HEK293 (cell line): Measurements from ENCODE around the gene TNPO3.
A peak's percentile ranks its signal among the peaks of the same experiment; 100 is the strongest.

Source experiments
- CTCF ChIA-PET: fragments of 350-600 bp; formaldehyde crosslinking; extraction: SDS; loops from one replicate; lab custom pipeline; 2021; ENCODE audit warnings: antibody characterized with exemption; lab: Yijun Ruan, JAX
- POLR2A ChIA-PET: fragments of 300-600 bp; formaldehyde crosslinking; extraction: SDS; loops from one replicate; lab custom pipeline; 2020; ENCODE audit warnings: antibody characterized with exemption, inconsistent platforms; lab: Yijun Ruan, JAX
- H3K27ac ChIP-seq: fragments of 200-500 bp; sonication (Bioruptor generic); 2 replicates; pipeline ENCODE4 v1.5.1; 2014; ENCODE audit warnings: low read depth, low read length, control low read depth, inconsistent platforms; ENCODE audit errors: extremely low read depth
- H3K36me3 ChIP-seq, 2 experiments: fragments of 200-500 bp in 1 of 2; sonication (Bioruptor generic) in 1 of 2; 1 replicate in 1 of 2; 2 replicates in 1 of 2; pipeline ENCODE4 v1.5.1; 2014 to 2017; ENCODE audit warnings: inconsistent platforms in 2 of 2, low read length in 2 of 2; ENCODE audit not compliant: control insufficient read depth in 2 of 2, insufficient read depth in 1 of 2
- H3K4me1 ChIP-seq: fragments of 200-500 bp; sonication (Bioruptor generic); 2 replicates; pipeline ENCODE4 v1.5.1; 2014; ENCODE audit warnings: mild to moderate bottlenecking, low read length, inconsistent platforms; ENCODE audit not compliant: control insufficient read depth, insufficient read depth
- H3K4me3 ChIP-seq: 2 replicates; pipeline ENCODE4 v1.5.1; 2011; ENCODE audit warnings: low read depth, mild to moderate bottlenecking, control low read depth, low read length, moderate library complexity
- H3K9me3 ChIP-seq: fragments of 200-500 bp; sonication (Bioruptor generic); 2 replicates; pipeline ENCODE4 v1.5.1; 2014; ENCODE audit warnings: low read depth, low read length, inconsistent platforms; ENCODE audit not compliant: control insufficient read depth, insufficient read depth
- KLF7 ChIP-seq: fragments of 450-650 bp; formaldehyde crosslinking; IDR thresholded peaks from 2 replicates; pipeline ENCODE4 v1.5.1; 2016; ENCODE audit warnings: missing biosample characterization, missing genetic modification characterization, borderline replicate concordance
- PRDM10 ChIP-seq: fragments of 450-650 bp; formaldehyde crosslinking; IDR thresholded peaks from 2 replicates; pipeline ENCODE4 v1.5.1; 2016; ENCODE audit warnings: missing biosample characterization, missing genetic modification characterization
- RBAK ChIP-seq: fragments of 450-650 bp; formaldehyde crosslinking; IDR thresholded peaks from 2 replicates; pipeline ENCODE4 v1.5.1; 2016; ENCODE audit warnings: missing biosample characterization, missing genetic modification characterization
- REPIN1 ChIP-seq: fragments of 450-650 bp; formaldehyde crosslinking; IDR thresholded peaks from 2 replicates; pipeline ENCODE4 v1.5.1; 2017; ENCODE audit warnings: missing biosample characterization, missing genetic modification characterization, low read depth
- YY1 ChIP-seq: fragments of 450-650 bp; formaldehyde crosslinking; IDR thresholded peaks from 2 replicates; pipeline ENCODE4 v1.5.1; 2018; ENCODE audit warnings: missing biosample characterization, missing genetic modification characterization
- ZBTB17 ChIP-seq: fragments of 450-650 bp; formaldehyde crosslinking; IDR thresholded peaks from 2 replicates; pipeline ENCODE4 v1.5.1; 2016; ENCODE audit warnings: missing biosample characterization, missing genetic modification characterization
- ZBTB7A ChIP-seq: fragments of 450-650 bp; formaldehyde crosslinking; IDR thresholded peaks from 2 replicates; pipeline ENCODE4 v1.5.1; 2016; ENCODE audit warnings: low read depth, missing biosample characterization, missing genetic modification characterization
- ZFP3 ChIP-seq: fragments of 450-650 bp; formaldehyde crosslinking; IDR thresholded peaks from 2 replicates; pipeline ENCODE4 v1.5.1; 2016; ENCODE audit warnings: low read depth, missing biosample characterization, missing genetic modification characterization
- ZNF239 ChIP-seq: fragments of 450-650 bp; formaldehyde crosslinking; IDR thresholded peaks from 2 replicates; pipeline ENCODE4 v1.5.1; 2016; ENCODE audit warnings: missing biosample characterization, missing genetic modification characterization
- ZNF335 ChIP-seq: fragments of 450-650 bp; formaldehyde crosslinking; conservative IDR thresholded peaks from 2 replicates; pipeline ENCODE4 v1.5.1; 2016; ENCODE audit warnings: missing biosample characterization, missing genetic modification characterization
- ZNF354C ChIP-seq: fragments of 450-650 bp; formaldehyde crosslinking; IDR thresholded peaks from 2 replicates; pipeline ENCODE4 v1.5.1; 2016; ENCODE audit warnings: missing biosample characterization, missing genetic modification characterization, low read depth, borderline replicate concordance
- ZNF366 ChIP-seq: fragments of 450-650 bp; formaldehyde crosslinking; conservative IDR thresholded peaks from 2 replicates; pipeline ENCODE4 v1.5.1; 2016; ENCODE audit warnings: missing biosample characterization, missing genetic modification characterization
- ZNF473 ChIP-seq: fragments of 450-650 bp; formaldehyde crosslinking; IDR thresholded peaks from 2 replicates; pipeline ENCODE4 v1.5.1; 2017; ENCODE audit warnings: missing biosample characterization, missing genetic modification characterization
- ZNF501 ChIP-seq: fragments of 450-650 bp; formaldehyde crosslinking; IDR thresholded peaks from 2 replicates; pipeline ENCODE4 v1.5.1; 2016; ENCODE audit warnings: missing biosample characterization, missing genetic modification characterization
- ZNF530 ChIP-seq: fragments of 450-650 bp; formaldehyde crosslinking; IDR thresholded peaks from 2 replicates; pipeline ENCODE4 v1.5.1; 2016; ENCODE audit warnings: low read depth, missing biosample characterization, missing genetic modification characterization
- ZNF549 ChIP-seq: fragments of 450-650 bp; IDR thresholded peaks from 2 replicates; pipeline ENCODE4 v1.5.1; 2018; ENCODE audit warnings: missing biosample characterization, missing genetic modification characterization, mild to moderate bottlenecking, inconsistent platforms, moderate library complexity
- ZNF600 ChIP-seq: fragments of 450-650 bp; formaldehyde crosslinking; IDR thresholded peaks from 2 replicates; pipeline ENCODE4 v1.5.1; 2016; ENCODE audit warnings: missing biosample characterization, missing genetic modification characterization
- ZXDB ChIP-seq: fragments of 450-650 bp; formaldehyde crosslinking; IDR thresholded peaks from 2 replicates; pipeline ENCODE4 v1.5.1; 2016; ENCODE audit warnings: missing biosample characterization, missing genetic modification characterization
- TF ChIP-seq, protein P1 (sequence below): fragments of 450-650 bp; formaldehyde crosslinking; conservative IDR thresholded peaks from 2 replicates; pipeline ENCODE4 v1.5.1; 2016; ENCODE audit warnings: low read depth, missing biosample characterization, missing genetic modification characterization

Gene TNPO3

GRCh38 chr7:128934361-128935341 is 120.3 kb downstream of the TNPO3 start:
- TF ChIP-seq REPIN1 (no peak), ZBTB7A (tag by site-specific recombination) (no peak), PRDM10 (tag by site-specific recombination) (no peak), ZNF473 (tag by site-specific recombination) (no peak), ZNF239 (no peak), KLF7 (tag by site-specific recombination) (no peak), ZNF366 (no peak), ZNF530 (no peak), ZNF549 (tag by site-specific recombination) (no peak), ZFP3 (tag by site-specific recombination) (no peak), YY1 (tag by site-specific recombination) (no peak), ZNF354C (tag by site-specific recombination) (no peak)
- TF ChIP-seq, protein P1, sequence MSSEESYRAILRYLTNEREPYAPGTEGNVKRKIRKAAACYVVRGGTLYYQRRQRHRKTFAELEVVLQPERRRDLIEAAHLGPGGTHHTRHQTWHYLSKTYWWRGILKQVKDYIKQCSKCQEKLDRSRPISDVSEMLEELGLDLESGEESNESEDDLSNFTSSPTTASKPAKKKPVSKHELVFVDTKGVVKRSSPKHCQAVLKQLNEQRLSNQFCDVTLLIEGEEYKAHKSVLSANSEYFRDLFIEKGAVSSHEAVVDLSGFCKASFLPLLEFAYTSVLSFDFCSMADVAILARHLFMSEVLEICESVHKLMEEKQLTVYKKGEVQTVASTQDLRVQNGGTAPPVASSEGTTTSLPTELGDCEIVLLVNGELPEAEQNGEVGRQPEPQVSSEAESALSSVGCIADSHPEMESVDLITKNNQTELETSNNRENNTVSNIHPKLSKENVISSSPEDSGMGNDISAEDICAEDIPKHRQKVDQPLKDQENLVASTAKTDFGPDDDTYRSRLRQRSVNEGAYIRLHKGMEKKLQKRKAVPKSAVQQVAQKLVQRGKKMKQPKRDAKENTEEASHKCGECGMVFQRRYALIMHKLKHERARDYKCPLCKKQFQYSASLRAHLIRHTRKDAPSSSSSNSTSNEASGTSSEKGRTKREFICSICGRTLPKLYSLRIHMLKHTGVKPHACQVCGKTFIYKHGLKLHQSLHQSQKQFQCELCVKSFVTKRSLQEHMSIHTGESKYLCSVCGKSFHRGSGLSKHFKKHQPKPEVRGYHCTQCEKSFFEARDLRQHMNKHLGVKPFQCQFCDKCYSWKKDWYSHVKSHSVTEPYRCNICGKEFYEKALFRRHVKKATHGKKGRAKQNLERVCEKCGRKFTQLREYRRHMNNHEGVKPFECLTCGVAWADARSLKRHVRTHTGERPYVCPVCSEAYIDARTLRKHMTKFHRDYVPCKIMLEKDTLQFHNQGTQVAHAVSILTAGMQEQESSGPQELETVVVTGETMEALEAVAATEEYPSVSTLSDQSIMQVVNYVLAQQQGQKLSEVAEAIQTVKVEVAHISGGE: no peak
- ChIA-PET POLR2A (no interaction called here), CTCF (no interaction called here)
- Histone ChIP-seq H3K27ac (no peak overlapping the region), H3K4me3 (no peak overlapping the region), H3K4me1 (no peaks in the 10 kb centered on the region), H3K9me3 (no peaks in the 10 kb centered on the region), H3K36me3 (no peaks in the 10 kb centered on the region)

DNA sequence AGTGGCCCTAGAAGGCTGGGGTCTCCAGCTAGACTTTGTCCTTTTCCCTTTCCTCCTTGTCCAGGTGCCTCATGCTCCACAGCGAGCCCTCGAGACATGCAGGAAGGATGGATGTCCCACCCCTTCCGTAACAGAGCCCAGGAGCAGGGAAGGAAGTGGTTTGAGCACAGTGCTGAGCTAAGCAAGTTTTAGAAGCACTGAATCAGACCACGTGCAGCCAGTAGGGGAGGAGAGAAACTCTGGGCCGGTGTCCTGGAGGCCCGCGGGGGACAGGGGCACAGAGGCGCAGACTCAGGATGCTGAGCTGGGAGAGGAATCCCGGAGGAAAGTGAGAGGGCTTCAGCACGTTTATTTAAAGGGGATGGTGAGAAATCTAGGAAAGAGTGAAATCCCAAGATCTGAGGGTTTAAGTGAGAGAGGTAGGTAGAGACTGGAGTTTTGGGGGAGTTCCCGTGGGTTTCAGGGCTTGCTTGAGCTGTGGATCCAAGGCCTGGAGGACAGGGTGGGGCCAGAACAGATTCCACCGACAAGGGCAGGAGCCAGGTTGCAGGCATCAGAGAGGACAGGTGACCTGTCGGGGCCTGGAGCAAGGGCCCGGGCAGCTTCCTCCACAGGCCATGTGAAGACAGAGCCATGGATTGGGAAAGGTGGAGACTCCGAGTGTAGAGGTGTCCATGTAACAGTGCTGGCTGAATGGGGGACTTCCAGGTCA is 121.6 kb downstream of the TNPO3 start:
- H3K27ac ChIP-seq: no peak overlapping the region
- H3K4me1 ChIP-seq: no peaks in the 10 kb centered on the region
- TF ChIP-seq ZNF600: peak; percentile 75
- no peak for TF ChIP-seq ZXDB (tag by site-specific recombination)
- TF ChIP-seq RBAK (tag by site-specific recombination): no peak
- TF ChIP-seq ZNF335 (tag by site-specific recombination): peak; percentile 41; the same call in 1 of the 2 replicates
- no peak for TF ChIP-seq ZNF501 (tag by site-specific recombination)
- 0 out of 2 replicates have a peak, but pooled peaks have one; percentile 39 for TF ChIP-seq ZBTB17 (tag by site-specific recombination)
- CTCF ChIA-PET: interaction anchor here (1.2 kb wide), 1 partner anchor 35 kb away, joined by 4 read pairs; no protein-coding TSS in a partner anchor
- POLR2A ChIA-PET: no interaction called here
- no peaks in the 10 kb centered on the region for H3K36me3 ChIP-seq
- H3K4me3 ChIP-seq: no peak overlapping the region
- no peaks in the 10 kb centered on the region for H3K9me3 ChIP-seq
